AG04450 (cell line): ENCODE data around the gene CTNNBL1. TPM values are rescaled to one million over a fixed set of nuclear protein-coding genes. Genes with fewer than 3 reads are reported as not detected.
"Not testable (repeated sequence)": the region's sequence is repeated elsewhere in the genome, so short reads cannot be mapped to it uniquely, and the experiment has no call there.

Experiments
- CTCF ChIA-PET: fragments of 300-600, 350-600 bp; formaldehyde crosslinking; extraction: SDS; loops from one replicate; lab custom pipeline; 2022; ENCODE audit warnings: antibody characterized with exemption, inconsistent platforms; lab: Charles Lee
- POLR2A ChIA-PET: fragments of 350-600 bp; formaldehyde crosslinking; extraction: SDS; loops from one replicate; lab custom pipeline; 2021; ENCODE audit warnings: antibody characterized with exemption, inconsistent platforms; lab: Yijun Ruan, JAX
- DNase-seq: peaks from one replicate; pipeline ENCODE4 v3.0.0-alpha.2; 2011; ENCODE audit warnings: low read depth, low spot score
- H3K27ac ChIP-seq: one replicate; pipeline ENCODE4 v1.5.1; 2012; ENCODE audit warnings: low read depth, low read length, control low read depth
- H3K27me3 ChIP-seq: one replicate; pipeline ENCODE4 v1.6.0; 2012; ENCODE audit warnings: low read length; ENCODE audit not compliant: control insufficient read depth, insufficient read depth
- H3K4me3 ChIP-seq: 2 replicates; pipeline ENCODE4 v1.5.1; 2011; ENCODE audit warnings: mild to moderate bottlenecking, low read depth, low read length, control low read depth
- H3K9me3 ChIP-seq: 2 replicates; pipeline ENCODE4 v1.5.1; 2012; ENCODE audit warnings: low read length; ENCODE audit not compliant: control insufficient read depth, insufficient read depth
- polyA plus RNA-seq: library from polyadenylated mRNA; depleted of rRNA; stranded (reverse); fragments of >200 nt; gene quantifications from 2 replicates; pipeline ENCODE4 v1.2.3, GENCODE V29; 2011
- TF ChIP-seq, protein P1 (sequence below): IDR thresholded peaks from 2 replicates; pipeline ENCODE4 v1.5.1; 2011; ENCODE audit warnings: low read depth, low read length, control low read depth, inconsistent platforms

The CTNNBL1 gene
- polyA plus RNA-seq, 1 experiment = 27.1 TPM

- POLR2A ChIA-PET = interaction anchor here (0.8 kb wide), 1 partner anchor 12 kb away, joined by 3 read pairs; no protein-coding TSS in a partner anchor
Measured at GRCh38 chr20:37714978-37715672, 21.3 kb downstream of the CTNNBL1 start.

GRCh38 chr20:37721751-37722150, 27.9 kb downstream of the CTNNBL1 start:
- Histone ChIP-seq H3K4me3 (no peak overlapping the region), H3K27ac (no peak overlapping the region), H3K9me3 (no peaks in the 10 kb centered on the region), H3K27me3 (no peaks in the 10 kb centered on the region)
- ChIA-PET CTCF (no interaction called here), POLR2A (no interaction called here)
- TF ChIP-seq, protein P1, sequence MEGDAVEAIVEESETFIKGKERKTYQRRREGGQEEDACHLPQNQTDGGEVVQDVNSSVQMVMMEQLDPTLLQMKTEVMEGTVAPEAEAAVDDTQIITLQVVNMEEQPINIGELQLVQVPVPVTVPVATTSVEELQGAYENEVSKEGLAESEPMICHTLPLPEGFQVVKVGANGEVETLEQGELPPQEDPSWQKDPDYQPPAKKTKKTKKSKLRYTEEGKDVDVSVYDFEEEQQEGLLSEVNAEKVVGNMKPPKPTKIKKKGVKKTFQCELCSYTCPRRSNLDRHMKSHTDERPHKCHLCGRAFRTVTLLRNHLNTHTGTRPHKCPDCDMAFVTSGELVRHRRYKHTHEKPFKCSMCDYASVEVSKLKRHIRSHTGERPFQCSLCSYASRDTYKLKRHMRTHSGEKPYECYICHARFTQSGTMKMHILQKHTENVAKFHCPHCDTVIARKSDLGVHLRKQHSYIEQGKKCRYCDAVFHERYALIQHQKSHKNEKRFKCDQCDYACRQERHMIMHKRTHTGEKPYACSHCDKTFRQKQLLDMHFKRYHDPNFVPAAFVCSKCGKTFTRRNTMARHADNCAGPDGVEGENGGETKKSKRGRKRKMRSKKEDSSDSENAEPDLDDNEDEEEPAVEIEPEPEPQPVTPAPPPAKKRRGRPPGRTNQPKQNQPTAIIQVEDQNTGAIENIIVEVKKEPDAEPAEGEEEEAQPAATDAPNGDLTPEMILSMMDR = no peak
- DNase-seq = no peak

More at GRCh38 chr20:37714978-37715672, 21.3 kb downstream of the CTNNBL1 start:
- Histone ChIP-seq H3K27me3 (no peaks in the 10 kb centered on the region), H3K4me3 (no peak overlapping the region), H3K9me3 (no peaks in the 10 kb centered on the region), H3K27ac (no peak overlapping the region)
- TF ChIP-seq, protein P1 = no peak
- DNase-seq = no peak
- CTCF ChIA-PET = no interaction called here

DNA sequence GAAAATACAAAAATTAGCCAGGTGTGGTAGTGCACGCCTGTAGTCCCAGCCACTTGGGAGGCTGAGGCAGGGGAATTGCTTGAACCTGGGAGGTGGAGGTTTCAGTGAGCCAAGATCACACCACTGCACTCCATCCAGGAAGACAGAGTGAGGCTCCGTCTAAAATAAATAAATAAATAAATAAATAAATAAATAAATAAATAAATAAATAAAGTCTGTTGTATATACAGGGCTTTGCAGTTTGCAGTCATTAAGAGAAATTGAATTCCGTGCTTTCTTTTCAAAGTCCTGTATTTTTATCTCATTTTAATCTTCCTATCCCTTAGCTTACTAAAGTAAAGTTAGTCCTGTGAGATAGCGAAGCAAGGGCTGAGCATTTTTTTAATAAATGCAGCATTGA, 28.5 kb downstream of the CTNNBL1 start:
- H3K27me3 ChIP-seq, POLR2A ChIA-PET, H3K27ac ChIP-seq, H3K9me3 ChIP-seq, H3K4me3 ChIP-seq, CTCF ChIA-PET, DNase-seq: not testable (repeated sequence)

DNA sequence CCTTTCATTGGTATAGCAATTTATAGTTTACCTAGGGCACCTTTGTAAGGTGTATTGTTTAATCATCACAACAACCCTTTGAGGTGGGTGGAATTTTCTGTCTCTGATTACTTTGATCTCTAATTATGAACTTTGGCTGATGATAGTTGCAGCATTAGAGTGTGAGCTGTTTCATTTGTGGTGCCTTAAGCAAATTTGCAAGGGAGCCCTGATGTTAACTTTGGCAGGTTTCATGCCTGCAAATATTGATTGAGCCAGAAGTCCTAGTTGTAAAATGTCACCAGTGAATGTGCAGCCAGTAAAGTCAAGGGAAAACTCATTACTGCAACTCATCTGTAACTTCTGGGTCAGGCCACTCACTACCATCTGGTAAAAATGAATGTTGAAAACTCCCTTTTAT, 29.8 kb downstream of the CTNNBL1 start:
- Histone ChIP-seq H3K4me3 (no peak overlapping the region), H3K9me3 (no peaks in the 10 kb centered on the region), H3K27me3 (no peaks in the 10 kb centered on the region), H3K27ac (no peak overlapping the region)
- ChIA-PET POLR2A (no interaction called here), CTCF (no interaction called here)
- TF ChIP-seq, protein P1 = no peak
- no peak for DNase-seq

DNA sequence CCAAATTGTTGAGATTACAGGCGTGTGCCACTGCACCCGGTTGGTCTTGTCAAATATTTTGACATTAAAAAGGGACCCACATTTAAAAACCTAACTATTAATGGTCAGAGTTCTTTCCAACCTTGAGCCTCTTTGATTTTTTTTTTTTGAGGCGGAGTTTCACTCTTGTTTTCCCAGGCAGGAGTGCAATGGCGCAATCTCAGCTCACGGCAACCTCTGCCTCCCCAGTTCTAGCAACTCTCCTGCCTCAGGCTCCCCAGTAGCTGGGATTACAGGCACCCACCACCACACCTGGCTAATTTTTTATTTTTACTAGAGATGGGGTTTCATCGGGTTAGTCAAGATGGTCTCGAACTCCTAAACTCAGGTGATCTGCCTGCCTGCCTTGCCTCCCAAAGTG, 31.3 kb downstream of the CTNNBL1 start:
- ChIA-PET POLR2A (no interaction called here), CTCF (no interaction called here)
- Histone ChIP-seq H3K27me3 (no peaks in the 10 kb centered on the region), H3K27ac (no peak overlapping the region), H3K4me3 (no peak overlapping the region), H3K9me3 (no peaks in the 10 kb centered on the region)
- DNase-seq = no peak
- TF ChIP-seq, protein P1 = no peak
